ENCODE measurements around the gene NCR3LG1.

GRCh38 chr11:17394743-17395390 is 43.3 kb downstream of the NCR3LG1 start:
- no peak for TF ChIP-seq CTCF (IDR thresholded peaks at IDR 0.05)
- TF ChIP-seq POLR2A (IDR thresholded peaks at IDR 0.05), result no peak

Data from uterus (tissue), 2 donors.